ACC112 (cell line): ENCODE measurements around the gene IGSF21.

Experiments used
- H2AFZ ChIP-seq: fragments of 200-600 bp; sonication (generic); one replicate; pipeline ENCODE4 v1.6.0; 2017; ENCODE audit warnings: antibody characterized with exemption, low read length; ENCODE audit not compliant: unreplicated experiment
- H3K27ac ChIP-seq: fragments of 200-600 bp; sonication (generic); 2 replicates; pipeline ENCODE4 v1.5.1; 2014; ENCODE audit warnings: low read depth, mild to moderate bottlenecking, antibody characterized with exemption, low read length, moderate library complexity
- H3K27me3 ChIP-seq: fragments of 200-600 bp; sonication (generic); 2 replicates; pipeline ENCODE4 v1.6.1; 2014; ENCODE audit warnings: mild to moderate bottlenecking, antibody characterized with exemption, low read length, moderate library complexity, mixed read lengths; ENCODE audit not compliant: insufficient read depth
- H3K36me3 ChIP-seq: fragments of 200-600 bp; sonication (generic); 2 replicates; pipeline ENCODE4 v1.6.1; 2016; ENCODE audit warnings: mild to moderate bottlenecking, antibody characterized with exemption, low read length, moderate library complexity, mixed read lengths; ENCODE audit not compliant: insufficient read depth
- H3K4me1 ChIP-seq: fragments of 200-600 bp; sonication (generic); one replicate; pipeline ENCODE4 v1.6.1; 2016; ENCODE audit warnings: low read length, mixed read lengths; ENCODE audit not compliant: insufficient read depth, unreplicated experiment, control insufficient read depth
- H3K4me3 ChIP-seq: fragments of 200-600 bp; sonication (generic); 2 replicates; pipeline ENCODE4 v1.5.1; 2014; ENCODE audit warnings: mild to moderate bottlenecking, low read depth, low read length
- H3K79me2 ChIP-seq: fragments of 200-600 bp; sonication (generic); one replicate; pipeline ENCODE4 v1.6.0; 2016; ENCODE audit warnings: low read length; ENCODE audit not compliant: control insufficient read depth, unreplicated experiment, insufficient read depth

Gene IGSF21

DNA sequence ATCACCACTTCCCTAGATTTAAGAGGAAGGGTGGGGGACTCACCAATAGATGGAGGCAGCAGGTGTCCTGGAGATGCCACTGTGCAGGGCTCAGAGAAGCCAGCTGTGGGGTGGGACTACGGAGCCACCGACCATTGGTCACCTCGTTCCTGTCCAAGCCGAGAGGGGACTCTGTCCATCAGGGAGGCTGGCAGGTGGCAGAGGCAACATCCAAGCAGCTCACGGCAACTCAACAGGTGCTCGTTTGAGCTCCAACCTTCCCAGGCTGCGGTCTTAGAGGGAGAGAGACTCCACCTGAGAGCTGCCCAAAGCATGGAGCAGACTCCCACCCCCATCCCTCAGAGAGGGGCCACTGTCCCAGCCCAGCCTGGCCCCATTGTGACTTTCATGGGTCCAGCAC, 71.4 kb downstream of the IGSF21 start:
- H3K4me3 ChIP-seq, result no peak overlapping the region
- H2AFZ ChIP-seq, result no peak overlapping the region
- H3K79me2 ChIP-seq, result no peaks in the 10 kb centered on the region
- H3K4me1 ChIP-seq, result no peaks in the 10 kb centered on the region
- H3K36me3 ChIP-seq, result no peaks in the 10 kb centered on the region
- H3K27ac ChIP-seq, result no peak overlapping the region
- H3K27me3 ChIP-seq, result peaks cover 14% of the 10 kb centered on the region

DNA sequence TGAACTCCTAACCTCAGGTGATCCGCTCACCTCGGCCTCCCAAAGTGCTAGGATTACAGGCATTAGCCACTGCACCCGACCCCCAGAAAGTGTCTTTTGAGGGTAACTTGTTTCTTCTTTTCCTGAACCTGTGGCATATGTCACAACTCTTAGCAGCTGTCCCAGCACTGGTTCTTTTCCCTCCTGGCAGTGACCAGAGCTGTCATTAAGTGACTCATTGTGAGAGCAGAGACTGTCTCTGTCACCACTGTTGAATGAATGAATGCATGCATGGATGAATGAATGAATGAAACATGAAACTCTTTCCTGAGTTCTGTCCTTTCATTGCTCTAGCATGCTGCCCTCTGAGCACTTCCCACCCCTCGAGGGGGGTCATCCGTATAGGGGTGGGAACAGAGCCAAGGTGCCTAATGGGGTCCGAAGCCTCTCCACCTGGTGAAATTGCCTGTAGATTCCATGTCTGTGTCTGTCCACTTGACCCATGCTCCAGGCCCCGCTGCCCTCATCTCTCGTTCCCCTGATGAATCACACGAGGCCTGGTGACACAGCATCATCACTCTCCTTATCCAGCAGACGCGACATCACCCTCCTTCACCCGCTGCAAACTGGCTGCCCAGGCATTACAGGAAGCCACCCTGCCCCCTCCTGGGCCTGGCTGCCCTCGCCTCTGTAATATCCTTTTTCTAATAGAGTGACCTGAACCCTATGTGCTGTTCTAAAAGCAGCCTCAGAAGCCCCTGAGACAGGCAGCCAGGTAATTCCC, 75.0 kb downstream of the IGSF21 start:
- peaks cover 5% of the 10 kb centered on the region; the same call in 1 of the 2 replicates for H3K27me3 ChIP-seq
- H3K27ac ChIP-seq, result no peak overlapping the region
- no peaks in the 10 kb centered on the region for H3K79me2 ChIP-seq
- no peak overlapping the region for H3K4me3 ChIP-seq
- H2AFZ ChIP-seq, result no peak overlapping the region
- H3K36me3 ChIP-seq, result no peaks in the 10 kb centered on the region
- H3K4me1 ChIP-seq, result no peaks in the 10 kb centered on the region

DNA sequence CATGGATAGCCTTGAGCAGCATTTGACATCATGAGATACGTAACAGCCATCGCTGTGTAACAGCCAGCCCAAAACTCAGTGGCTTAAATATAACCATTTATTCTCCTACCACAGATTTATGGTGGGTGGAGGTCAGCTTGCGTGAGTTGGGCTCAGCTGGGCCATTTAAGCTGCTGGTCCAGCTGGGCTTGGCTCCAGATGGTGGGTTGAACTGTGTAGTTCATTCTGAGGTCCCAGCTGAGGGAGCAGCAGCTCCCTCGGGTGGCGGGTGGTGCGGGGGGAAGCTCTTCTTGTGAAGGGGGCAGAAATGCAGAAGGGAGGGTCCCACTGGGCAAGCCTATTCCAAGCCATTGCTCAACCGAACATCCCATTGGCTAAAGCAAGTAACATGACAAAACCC, 75.9 kb downstream of the IGSF21 start:
- H2AFZ ChIP-seq, result no peak overlapping the region
- no peaks in the 10 kb centered on the region for H3K27me3 ChIP-seq
- H3K36me3 ChIP-seq, result no peaks in the 10 kb centered on the region
- H3K79me2 ChIP-seq, result no peaks in the 10 kb centered on the region
- no peak overlapping the region for H3K4me3 ChIP-seq
- no peaks in the 10 kb centered on the region for H3K4me1 ChIP-seq
- H3K27ac ChIP-seq, result no peak overlapping the region

DNA sequence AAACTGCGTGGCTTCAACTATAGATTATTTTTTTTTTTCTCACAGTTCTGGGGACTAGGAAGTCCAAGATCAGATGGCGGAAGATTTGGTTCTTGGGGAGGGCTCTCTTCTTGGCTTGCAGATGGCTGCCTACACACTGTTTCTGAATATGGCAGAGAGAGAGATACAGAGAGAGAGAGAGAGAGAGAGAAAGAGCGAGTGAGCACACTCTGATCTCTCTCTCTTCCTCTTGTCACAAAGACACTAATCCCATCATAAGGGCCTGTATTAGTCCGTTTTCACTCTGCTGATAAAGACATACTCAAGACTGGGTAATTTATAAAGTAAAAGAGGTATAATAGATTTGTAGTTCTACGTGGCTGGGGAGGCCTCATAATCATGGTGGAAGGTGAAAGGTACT, 79.5 kb downstream of the IGSF21 start:
- Histone ChIP-seq H3K36me3 (no peaks in the 10 kb centered on the region), H3K4me1 (no peaks in the 10 kb centered on the region), H3K27ac (no peak overlapping the region), H3K79me2 (no peaks in the 10 kb centered on the region), H3K27me3 (no peaks in the 10 kb centered on the region), H2AFZ (no peak overlapping the region), H3K4me3 (no peak overlapping the region)

DNA sequence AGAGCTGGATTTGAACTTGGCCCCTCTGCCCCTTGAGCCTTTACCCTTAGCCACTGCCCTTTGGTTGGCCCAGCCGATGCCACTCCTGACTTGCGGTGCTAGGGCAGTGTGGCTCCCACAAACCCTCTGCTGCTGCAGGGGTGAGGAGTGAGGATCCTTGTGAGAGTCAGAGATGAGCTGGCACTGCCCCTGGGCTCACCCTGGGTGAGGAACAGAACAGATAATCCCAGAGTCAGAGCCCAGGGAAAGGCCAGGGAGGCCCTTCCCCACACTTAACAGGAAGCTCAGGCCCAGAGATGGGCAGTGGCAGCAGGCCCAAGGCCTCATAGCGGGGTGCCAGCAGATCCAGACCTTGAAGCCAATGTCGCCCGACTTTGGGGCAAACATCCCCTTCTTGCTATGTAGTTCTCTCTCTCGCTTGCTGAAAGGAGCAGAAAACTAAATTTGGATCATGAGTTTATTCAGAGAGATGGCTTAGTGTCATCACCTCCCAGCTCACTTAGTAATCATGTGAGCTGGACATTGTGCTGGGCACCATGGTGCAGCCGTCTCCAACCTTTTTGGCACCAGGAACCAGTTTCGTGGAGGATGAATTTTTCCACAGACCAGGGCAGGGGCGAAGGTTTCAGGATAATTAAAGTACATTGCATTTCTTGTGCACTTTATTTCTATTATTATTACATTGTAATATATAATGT, 81.4 kb downstream of the IGSF21 start:
- Histone ChIP-seq H3K79me2 (no peaks in the 10 kb centered on the region), H3K27ac (no peak overlapping the region), H3K4me1 (no peaks in the 10 kb centered on the region), H3K4me3 (no peak overlapping the region), H3K27me3 (no peaks in the 10 kb centered on the region), H3K36me3 (no peaks in the 10 kb centered on the region), H2AFZ (no peak overlapping the region)

DNA sequence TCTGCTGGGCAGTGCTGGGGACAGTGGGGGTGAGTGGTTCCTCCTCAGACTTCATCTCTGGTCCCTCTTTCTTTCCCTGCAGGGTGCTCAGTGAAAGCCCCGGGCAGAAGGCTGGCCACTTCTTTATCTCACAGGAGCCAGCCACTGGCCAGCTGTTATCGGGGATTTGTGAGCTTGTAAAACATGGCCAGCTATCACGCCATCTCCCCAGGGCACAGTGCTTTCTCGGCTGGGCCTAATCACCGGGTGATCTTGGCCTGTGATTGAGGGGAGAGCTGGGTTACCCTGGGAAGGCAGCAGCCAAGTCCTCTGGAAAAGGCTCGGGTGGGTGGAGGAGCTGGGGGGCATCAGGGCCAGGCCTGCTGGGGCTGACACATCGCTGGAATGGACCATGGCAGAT, 83.0 kb downstream of the IGSF21 start:
- Histone ChIP-seq H3K4me1 (no peaks in the 10 kb centered on the region), H3K27me3 (no peaks in the 10 kb centered on the region), H3K27ac (no peak overlapping the region), H3K79me2 (no peaks in the 10 kb centered on the region), H2AFZ (no peak overlapping the region), H3K4me3 (no peak overlapping the region), H3K36me3 (no peaks in the 10 kb centered on the region)

DNA sequence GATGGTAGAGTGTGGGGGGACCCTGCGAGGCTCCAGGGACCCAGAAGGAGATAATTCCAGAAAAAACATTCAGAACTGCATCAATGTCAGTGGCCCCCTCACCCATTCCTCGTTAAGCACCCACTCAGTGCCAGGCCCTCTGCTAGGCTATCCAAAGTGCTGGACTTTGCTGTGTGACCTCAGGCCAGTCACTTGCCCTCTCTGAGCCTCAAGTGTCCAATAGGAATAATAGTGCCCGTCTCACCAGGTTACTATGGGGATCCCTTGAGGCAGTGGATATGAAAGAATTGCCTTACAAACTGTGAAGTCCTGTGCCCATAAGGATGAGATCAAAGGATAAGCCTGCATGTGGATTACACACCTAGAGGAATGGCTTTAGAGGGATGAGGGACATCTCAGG, 83.4 kb downstream of the IGSF21 start:
- Histone ChIP-seq H3K4me3 (no peak overlapping the region), H3K4me1 (no peaks in the 10 kb centered on the region), H3K36me3 (no peaks in the 10 kb centered on the region), H3K27ac (no peak overlapping the region), H3K27me3 (no peaks in the 10 kb centered on the region), H3K79me2 (no peaks in the 10 kb centered on the region), H2AFZ (no peak overlapping the region)

DNA sequence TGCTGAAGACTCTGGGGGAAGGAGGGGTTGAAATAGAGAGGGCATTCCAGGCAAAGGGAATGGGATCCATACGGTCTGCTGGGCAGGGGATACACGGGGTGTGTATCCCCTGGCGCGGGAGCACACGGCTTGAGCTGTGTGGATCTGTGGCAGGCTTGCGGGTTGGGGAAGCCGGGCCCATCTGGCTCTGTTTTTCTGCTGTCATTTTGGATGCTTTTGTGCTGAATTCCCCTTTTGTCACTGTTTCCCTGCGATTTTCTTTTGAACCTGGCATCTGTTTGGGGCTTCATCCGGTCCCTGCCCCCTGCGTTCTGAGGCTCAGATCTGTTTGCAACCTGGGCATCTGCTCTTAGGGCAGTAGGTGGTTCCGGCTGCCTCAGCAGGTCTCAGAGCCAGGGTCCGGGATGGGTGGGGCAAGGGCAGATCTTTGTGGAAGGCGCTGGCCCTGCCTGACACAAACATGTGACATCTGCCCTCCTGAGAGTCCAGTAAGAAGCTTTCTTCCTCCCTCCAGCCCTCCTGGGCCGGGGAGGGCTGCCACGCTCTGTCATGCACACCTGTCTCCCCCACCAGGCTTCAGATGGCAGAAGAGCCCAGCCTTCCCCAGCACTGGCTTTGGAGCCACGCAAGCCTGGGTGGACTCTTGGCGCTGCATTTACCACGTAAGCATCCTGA, 84.0 kb downstream of the IGSF21 start:
- H3K4me3 ChIP-seq, result no peak overlapping the region
- no peak overlapping the region for H2AFZ ChIP-seq
- no peak overlapping the region for H3K27ac ChIP-seq
- H3K27me3 ChIP-seq, result no peaks in the 10 kb centered on the region
- H3K4me1 ChIP-seq, result no peaks in the 10 kb centered on the region
- H3K79me2 ChIP-seq, result no peaks in the 10 kb centered on the region
- no peaks in the 10 kb centered on the region for H3K36me3 ChIP-seq

DNA sequence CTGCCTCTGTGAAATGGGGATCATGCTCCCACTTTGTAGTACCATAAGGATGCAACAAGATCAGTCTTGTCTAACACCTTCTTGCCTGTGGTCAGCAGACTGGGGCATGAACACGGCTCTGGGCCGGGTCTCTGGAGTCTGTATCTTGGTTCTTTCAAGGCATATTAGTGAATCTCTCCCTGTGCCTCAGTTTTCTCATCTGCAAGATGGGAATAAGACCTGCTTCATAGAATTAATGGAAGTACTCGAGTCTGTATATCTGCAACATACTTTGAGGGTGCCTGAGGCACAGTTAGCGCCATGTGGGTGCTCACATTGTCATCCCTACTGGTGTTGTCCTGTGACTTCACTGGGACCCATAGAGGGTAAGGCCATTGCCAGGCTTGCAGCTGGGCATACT, 84.6 kb downstream of the IGSF21 start:
- H3K79me2 ChIP-seq, result no peaks in the 10 kb centered on the region
- no peak overlapping the region for H2AFZ ChIP-seq
- H3K36me3 ChIP-seq, result no peaks in the 10 kb centered on the region
- H3K27me3 ChIP-seq, result no peaks in the 10 kb centered on the region
- no peak overlapping the region for H3K4me3 ChIP-seq
- H3K4me1 ChIP-seq, result no peaks in the 10 kb centered on the region
- H3K27ac ChIP-seq, result no peak overlapping the region

DNA sequence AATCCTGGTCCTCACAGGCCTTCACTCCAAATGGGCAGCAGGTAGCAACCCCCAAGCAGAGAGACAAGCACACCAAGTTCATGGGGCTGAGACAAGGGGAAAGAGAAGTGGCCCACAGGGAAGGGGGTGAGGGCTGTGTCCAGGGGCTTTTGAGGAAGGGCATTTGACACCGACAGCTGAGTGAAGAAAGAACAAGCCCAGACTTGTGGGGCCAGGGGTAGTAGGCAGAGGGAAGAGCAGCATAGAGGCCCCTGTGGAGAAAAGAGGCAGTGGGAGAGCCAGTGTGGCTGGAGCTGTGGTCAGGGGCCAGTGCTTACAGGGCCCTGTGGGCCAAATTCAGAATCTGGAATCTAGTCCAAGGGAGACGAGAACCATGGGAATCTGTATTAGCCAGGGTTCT, 85.4 kb downstream of the IGSF21 start:
- Histone ChIP-seq H3K27me3 (0 out of 2 replicates have a peak, but pooled peaks cover under 1% of the 10 kb centered on the region), H3K4me3 (no peak overlapping the region), H3K79me2 (no peaks in the 10 kb centered on the region), H3K36me3 (no peaks in the 10 kb centered on the region), H3K27ac (no peak overlapping the region), H2AFZ (no peak overlapping the region), H3K4me1 (no peaks in the 10 kb centered on the region)
